HG02870 (cell line): ENCODE measurements around the gene AFF2.

Experiments used
- ATAC-seq: cut with Tn5 transposase; IDR thresholded peaks from one replicate; pipeline ENCODE4 v1.9.1; 2021; ENCODE audit warnings: mild to moderate bottlenecking, moderate library complexity; ENCODE audit not compliant: unreplicated experiment

The AFF2 gene

DNA sequence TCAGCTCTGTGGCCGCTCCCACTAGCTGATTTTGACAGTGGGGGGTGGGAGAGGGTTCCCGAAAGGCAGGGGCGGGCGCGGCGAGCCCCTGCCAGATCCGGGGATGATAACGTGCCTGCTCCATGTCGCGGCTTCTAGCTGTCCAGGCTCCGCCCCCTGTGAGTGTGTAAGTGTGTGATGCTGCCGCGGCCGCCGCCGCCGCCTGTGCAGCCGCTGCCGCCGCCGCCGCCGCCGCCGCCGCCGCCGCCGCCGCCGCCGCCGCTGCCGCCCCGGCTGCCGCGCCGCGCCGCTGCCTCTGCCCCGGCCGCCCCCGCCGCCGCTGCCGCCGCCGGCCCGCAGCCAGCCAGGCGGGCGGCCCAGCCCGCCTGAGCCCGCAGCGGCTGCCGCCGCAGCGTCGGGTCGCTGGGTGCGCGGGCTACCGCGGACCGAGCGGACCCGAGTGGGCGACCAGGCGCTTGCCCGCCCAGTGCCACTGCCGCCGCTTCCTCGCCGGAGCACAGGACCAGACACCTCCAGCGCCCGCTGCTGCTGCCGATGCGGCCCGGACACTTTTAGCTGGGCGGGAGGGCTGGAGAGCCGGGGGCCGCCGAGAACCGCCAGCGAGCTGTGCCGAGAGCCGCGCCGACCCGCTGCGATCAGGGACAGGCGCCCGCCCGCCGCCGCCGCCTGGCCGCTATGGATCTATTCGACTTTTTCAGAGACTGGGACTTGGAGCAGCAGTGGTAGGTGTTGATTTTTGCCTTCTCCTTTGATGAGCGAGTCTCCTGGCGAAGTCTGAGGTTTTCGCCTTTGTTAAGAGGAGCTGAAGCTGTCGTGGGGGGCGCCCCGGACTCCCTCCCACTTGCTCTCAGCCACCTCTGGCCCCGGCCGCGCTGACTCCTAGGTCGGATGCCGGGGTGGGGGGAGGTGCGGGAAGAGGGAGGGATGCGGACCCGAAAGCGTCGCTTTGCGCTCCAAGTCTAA, at the start of gene AFF2:
AFF2 (plus strand) TSS at position 195 of the 963 bp plus-strand sequence; CDS start at position 676, 481 bp downstream.
- ATAC-seq, result no peak

- no peak for ATAC-seq
These were observed 43.1 kb upstream of the AFF2 start for GRCh38 chrX:148457279-148457678.

- peak; percentile 93 for ATAC-seq
These were observed 41.1 kb upstream of the AFF2 start for GRCh38 chrX:148459343-148459742.

DNA sequence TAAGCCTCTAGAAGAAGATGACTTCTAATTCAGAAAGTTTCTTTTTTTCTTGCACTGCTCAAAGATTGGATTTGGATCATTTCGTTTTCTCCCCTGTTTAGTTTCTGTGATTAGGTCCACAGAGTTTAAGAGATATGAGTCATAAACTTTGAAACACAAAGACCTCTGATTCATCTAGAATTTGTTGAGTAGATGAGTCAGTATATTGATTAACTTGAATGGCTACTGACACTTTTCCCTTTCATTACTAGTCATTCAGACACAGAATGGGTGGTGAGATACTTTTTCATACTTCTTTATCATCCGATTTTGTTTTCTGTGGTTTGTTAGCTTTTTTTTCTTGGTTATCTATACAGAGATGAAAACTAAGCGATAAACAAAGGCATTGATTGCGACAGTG, 34.1 kb upstream of the AFF2 start:
- ATAC-seq, result peak; percentile 82

DNA sequence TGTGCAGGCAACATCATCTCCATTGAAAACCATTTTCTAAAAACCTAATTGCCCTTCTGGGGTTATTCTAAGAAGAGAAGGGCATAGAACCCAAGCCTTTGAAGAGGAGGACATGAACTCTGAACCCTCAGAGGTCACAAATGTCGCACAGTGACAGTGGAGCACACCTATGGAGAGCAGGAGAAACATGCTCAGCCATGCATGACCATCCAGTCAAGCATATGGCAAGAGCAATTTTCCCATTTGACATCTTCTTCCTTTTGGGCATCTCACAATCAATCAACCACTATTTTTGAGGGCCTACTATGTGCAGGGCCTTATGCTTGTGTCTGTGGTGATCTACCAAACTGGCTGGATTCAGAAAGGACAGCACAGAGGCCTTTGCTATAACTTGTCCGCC, 30.1 kb upstream of the AFF2 start:
- ATAC-seq, result no peak

- ATAC-seq, result no peak
These were observed 26.4 kb upstream of the AFF2 start for GRCh38 chrX:148474030-148474429.

DNA sequence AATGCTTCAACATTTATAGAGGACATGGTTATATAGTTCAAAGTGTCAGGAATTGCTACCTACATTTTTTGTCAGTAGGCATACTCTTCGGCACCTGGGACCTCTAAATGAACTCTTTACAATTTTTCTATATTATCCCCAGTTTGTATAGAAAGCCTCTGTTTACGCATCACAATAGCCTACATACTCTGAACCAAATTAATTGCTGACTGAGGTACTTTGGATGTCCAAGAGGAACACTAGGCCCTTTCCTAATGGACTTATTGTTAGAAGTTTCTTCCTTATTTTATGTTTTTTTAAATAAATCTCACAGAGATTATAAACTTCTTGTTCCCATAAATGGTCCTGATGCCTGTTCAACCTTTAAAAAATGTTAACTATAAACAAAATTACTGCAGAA, 8.4 kb upstream of the AFF2 start:
- ATAC-seq, result no peak

DNA sequence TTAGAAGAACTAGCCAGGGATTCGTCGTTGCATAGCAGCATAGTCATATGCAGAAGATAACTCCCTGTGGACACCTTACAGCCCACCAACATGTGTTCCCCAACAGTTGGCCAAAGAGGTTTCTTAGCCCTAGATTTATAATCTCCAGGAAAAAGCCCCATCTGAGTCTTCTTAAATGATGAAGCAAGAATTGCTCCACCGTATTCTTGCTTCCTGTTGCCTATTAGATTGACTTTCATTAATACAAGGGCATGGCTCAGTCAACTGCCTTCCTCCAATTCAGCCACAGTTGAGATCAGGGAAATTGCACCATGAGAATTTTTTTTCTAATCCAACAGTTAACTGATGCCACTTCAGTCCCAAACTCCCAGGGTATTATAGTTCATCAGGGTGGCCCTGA, 5.2 kb upstream of the AFF2 start:
- no peak for ATAC-seq

- ATAC-seq, result no peak
These were observed 2.4 kb upstream of the AFF2 start for GRCh38 chrX:148498067-148498466.

GRCh38 chrX:148499638-148500422, 587 bp upstream of the AFF2 start:
- no peak for ATAC-seq

GRCh38 chrX:148501386-148502066, 1.1 kb downstream of the AFF2 start:
- ATAC-seq, result no peak

DNA sequence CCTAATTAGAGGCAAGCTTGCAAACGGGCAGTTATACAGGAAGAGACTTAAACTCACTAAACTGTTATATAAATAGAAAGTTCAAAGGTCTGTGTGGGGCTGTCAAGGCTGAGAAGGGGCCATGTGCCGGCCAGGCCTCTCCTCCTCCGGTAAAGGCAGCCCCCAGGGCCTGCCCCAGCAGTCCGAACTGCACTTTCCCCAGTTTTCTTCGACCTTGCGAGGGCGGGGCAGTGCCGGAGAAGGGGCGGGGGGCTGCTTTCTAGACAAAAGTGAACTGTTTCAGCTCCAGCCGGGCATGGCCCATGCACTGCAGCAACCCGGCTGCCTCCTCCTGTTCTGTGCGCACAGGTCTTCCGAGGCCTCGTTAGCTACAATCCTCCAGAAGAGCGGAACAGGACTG, 4.1 kb downstream of the AFF2 start:
- ATAC-seq, result no peak

GRCh38 chrX:148507418-148507817, 7.0 kb downstream of the AFF2 start:
- ATAC-seq, result no peak

DNA sequence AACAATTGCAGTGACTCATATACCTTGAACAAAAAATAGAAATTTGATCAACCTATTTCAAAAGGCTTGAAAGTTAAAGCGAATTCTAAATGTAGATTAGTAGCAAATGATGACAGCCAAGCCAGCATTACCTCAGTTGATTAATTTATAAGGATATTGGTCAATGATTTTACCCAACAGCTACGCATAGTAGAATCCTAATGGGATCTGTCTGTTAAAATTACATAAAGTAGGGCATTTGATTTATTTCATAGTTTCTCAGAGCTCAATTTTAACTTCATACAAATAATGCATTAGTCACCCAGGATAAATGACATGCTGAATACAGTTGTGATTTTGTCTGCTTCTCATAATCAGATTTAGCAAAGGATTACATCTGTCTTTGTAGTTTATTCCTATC, 12.0 kb downstream of the AFF2 start:
- no peak for ATAC-seq

DNA sequence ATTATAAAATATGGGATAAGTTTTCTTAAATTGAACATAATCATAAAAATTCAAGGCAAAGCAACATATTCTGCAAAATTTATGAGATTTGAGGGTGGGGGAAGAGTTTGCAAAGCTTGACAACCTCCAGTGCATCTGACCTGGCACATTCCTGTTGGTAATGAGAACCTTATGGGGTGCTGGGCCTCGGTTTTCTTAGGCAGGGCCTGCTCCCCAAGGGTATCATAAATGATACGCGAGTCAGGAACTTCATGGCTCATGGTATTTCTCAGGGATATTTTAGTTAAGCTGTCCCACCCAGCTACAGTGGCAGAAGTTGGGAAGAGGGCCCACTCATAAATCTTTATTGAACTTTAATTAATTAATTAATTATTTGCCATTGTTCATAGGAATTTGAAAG, 13.2 kb downstream of the AFF2 start:
- ATAC-seq, result no peak

DNA sequence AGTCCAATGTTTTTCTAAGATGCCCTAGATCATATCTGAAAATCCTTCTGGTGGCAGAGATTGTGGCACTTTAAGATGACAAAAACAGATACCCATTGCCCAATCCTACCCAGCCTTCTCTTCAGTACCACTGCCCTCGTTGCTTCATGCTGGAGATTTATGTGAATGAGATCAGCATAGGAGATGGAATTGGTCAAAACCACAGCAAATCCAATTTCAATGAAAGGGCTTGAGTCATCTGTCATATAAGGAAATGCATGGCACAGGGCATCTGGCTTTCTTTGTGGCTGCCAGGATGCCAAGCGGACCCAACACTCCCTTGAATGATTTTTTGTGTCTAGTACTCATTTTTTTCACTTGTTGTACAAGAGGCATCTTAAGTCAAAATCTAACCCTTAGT, 16.8 kb downstream of the AFF2 start:
- no peak for ATAC-seq

GRCh38 chrX:148522006-148522405, 21.6 kb downstream of the AFF2 start:
- ATAC-seq, result no peak

DNA sequence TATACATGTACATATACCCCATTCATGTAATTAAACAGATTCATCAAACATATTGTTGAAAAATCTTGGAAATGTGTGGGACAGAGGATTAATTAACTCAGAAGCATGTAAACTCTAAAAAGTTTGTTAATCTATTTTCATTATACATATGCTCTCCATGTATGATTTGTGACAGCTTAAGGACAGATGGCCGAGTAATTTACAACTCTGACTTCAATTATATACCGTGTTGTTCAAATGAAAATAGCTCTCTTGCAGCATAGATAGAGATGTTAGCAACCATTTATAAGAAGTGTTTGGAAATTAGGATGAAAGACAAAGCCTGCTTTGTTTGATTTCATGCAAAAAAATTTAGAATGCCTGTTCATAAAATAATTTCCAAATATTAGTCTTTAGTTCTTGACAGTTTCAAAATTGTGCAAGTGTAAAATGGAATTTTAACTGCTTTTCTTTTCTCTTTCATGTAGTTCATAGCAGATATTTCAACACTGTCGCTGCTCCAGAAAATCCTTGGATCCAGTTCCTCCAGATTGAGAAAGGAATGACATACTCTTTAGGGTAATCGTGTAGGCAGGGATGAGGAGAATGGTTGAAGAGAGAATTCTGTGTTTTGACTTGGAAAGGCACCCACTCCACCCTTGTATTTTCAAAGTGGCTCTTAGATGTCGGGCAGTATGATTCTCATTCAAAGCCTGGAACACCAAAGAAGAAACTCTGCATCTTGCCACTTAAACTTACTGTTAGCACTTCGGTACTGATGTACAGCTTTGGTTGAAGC, 23.1 kb downstream of the AFF2 start:
- ATAC-seq, result no peak

GRCh38 chrX:148530464-148531077, 30.2 kb downstream of the AFF2 start:
- no peak for ATAC-seq

GRCh38 chrX:148534291-148534690, 33.9 kb downstream of the AFF2 start:
- ATAC-seq, result no peak
